Islet of Langerhans (tissue), 1 donor: Measurements from ENCODE around the gene MYLIP.
"Not testable (repeated sequence)": the region's sequence is repeated elsewhere in the genome, so short reads cannot be mapped to it uniquely, and the experiment has no call there.

Experiments used
- FAIRE-seq: peaks from one replicate; lab custom pipeline; 2011; peaks lifted over from hg19 to GRCh38; lab: Jason Lieb, UNC

Gene MYLIP

DNA sequence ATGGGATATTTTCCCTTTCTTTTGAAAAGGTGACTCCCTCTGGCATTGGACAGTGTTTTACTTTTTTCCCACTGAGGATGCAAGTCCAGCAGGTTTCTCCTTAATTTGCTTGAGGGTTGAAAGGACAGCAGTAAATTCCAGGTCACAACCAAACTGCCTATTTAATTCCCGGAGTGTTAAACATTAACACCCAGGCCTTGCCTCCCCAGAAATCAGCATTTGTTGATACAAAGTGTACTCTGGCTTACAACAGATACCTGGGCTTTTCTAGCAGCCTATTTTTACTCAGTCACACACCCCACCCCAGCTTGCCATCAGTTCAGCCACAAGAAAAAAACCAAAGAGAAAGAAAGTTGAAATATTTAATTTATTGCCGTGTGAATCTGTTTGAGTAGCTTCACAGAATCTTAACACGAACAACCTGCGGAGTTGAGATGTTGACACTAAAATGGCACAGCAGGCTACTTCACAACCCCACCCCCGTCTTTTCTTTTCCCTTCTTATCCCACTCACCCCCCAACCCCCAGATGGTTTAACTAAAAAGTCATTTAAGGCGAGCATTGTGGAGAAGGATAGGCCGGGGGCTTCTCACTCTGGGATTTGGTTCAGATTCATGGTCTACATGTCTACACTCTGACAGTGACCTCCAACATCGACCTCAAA is 45.7 kb downstream of the MYLIP start:
- FAIRE-seq = no peak

DNA sequence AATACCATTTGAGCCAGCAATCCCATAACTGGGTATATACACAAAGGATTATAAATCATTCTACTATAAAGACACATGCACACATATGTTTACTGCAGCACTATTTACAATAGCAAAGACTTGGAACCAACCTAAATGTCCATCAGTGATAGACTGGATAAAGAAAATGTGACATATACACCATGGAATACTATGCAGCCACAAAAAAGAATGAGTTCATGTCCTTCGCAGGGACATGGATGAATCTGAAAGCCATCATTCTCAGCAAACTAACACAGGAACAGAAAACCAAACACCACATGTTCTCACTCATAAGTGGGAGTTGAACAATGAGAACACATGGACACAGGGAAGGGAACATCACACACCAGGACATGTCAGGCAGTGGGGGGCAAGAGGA is 47.7 kb downstream of the MYLIP start:
- not testable (repeated sequence) for FAIRE-seq

- no peak for FAIRE-seq
Measured at GRCh38 chr6:16177881-16178280, 49.0 kb downstream of the MYLIP start.

- no peak for FAIRE-seq
Measured at GRCh38 chr6:16178351-16178750, 49.5 kb downstream of the MYLIP start.

DNA sequence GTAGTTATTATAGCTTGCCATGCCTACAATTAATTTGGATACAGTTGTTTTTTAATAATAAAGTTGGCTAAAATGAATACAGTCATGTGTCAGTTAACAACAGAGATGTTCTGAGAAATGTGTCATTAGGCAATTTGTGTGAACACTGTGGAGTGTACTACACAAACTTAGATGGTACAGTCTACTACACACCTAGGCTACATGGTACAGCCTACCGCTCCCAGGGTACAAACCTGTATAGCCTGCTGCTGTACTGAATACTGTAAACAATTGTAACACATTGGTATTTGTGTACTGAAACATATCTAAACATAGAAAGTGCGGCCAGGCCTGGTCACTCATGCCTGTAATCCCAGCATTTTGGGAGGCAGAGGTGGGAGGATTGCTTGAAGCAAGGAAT is 50.2 kb downstream of the MYLIP start:
- no peak for FAIRE-seq

- FAIRE-seq = no peak
Measured at GRCh38 chr6:16179970-16180431, 51.1 kb downstream of the MYLIP start.

- no peak for FAIRE-seq
Measured at GRCh38 chr6:16180696-16181438, 52.0 kb downstream of the MYLIP start.

DNA sequence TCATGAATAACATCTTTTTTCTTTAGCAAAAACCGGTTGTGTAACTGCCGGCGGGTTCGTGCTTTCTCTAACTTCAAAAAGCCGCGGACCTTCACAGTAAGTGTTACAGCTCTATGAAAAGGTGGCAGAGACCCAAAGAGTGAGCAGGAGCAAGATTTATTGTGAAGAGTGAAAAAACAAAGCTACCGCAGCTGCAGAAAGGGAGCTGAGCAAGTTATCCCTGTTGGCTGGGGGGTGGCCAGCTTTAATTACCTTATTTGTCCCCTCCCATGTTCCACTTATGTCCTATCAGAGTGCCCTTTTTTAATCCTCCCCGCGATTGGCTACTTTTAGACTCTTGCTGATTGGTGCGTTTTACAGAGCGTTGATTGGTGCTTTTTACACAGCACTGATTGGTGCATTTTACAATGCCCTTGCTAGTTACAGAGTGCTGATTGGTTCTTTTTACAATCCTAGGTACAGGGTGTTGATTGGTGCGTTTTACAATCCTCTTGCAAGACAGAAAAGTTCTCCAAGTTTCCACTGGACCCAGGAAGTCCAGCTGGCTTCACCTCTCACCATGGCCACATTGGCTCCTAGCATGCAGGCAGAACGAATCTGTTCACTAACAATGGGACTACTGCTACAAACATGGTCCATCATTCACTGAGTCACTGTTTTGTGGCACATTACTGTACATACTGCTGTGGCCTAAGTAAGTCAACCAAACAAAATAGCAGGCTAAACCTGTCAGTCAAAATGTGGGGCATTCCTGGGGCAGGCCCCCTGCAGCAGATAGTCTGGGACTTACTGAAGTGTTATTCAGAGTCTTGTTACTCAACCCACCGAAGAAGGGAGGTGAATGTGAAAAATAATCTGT is 52.8 kb downstream of the MYLIP start:
- FAIRE-seq = no peak

GRCh38 chr6:16183187-16183664 is 54.3 kb downstream of the MYLIP start:
- FAIRE-seq = peak; percentile 96

DNA sequence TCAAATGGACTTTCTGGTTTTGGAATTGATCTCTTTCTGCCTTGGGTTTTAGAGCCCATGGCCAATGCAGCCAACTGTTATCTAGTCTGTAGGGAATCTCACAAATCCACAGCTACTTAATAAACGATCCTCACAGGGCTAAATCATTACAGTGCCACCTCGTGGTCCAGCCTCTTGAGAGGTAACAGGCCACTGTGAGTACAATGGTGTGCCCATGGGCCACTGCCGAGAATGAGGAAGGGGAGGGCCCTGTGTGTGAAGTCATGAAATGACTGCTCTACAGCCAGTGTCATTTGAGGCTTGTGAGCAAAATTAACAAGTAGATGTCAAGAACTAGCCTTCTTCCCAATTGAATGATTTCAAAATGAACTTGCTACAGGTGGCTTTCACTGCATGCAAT is 55.2 kb downstream of the MYLIP start:
- FAIRE-seq = no peak

GRCh38 chr6:16184551-16184950 is 55.7 kb downstream of the MYLIP start:
- FAIRE-seq = no peak

DNA sequence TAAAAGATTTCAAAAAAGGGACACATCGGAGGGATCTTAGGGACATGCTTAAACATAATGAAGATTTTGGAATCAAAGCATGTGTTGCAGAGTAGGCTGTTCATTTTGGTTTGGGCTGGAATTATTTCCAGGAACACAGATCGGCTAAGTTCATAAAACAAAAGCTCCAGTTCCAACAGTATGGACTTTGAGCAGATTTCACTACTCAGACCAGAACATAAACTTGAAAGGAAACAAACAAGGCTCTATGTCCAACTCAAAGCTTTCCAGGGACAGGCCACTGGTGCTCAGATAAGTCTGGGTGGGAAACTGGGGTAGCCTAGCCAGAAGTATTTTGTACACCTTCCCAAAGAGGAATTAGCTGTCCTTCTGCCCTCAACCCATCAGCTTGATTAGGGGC is 58.3 kb downstream of the MYLIP start:
- FAIRE-seq = no peak

DNA sequence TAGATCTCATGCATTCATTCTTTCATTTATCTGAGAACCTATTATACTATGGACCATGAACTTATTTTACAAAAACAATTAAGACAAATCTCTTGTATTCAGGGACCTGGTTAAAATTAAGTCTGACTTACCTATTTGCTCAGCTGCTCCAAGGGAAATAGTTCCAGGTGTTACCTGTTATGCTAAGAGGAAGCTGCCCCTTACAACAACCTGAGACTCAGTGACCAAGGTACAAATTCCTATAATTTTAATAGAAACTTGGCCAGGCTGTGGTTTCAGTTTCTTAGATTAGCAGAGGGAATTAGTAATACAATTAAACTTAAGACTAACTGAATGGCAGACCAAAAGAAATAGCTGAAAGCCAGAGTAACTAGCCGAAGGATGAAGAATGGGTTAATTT is 61.3 kb downstream of the MYLIP start:
- FAIRE-seq = no peak

GRCh38 chr6:16196260-16196983 is 67.5 kb downstream of the MYLIP start:
- no peak for FAIRE-seq

GRCh38 chr6:16196984-16197546 is 68.2 kb downstream of the MYLIP start:
- FAIRE-seq = no peak
